HG03575 (cell line): ENCODE measurements around the gene SLC25A1.

Experiments
- ATAC-seq: cut with Tn5 transposase; IDR thresholded peaks from one replicate; pipeline ENCODE4 v1.9.1; 2021; ENCODE audit not compliant: unreplicated experiment, insufficient number of reproducible peaks, low FRiP score; ENCODE audit errors: extremely low read depth

The SLC25A1 gene

DNA sequence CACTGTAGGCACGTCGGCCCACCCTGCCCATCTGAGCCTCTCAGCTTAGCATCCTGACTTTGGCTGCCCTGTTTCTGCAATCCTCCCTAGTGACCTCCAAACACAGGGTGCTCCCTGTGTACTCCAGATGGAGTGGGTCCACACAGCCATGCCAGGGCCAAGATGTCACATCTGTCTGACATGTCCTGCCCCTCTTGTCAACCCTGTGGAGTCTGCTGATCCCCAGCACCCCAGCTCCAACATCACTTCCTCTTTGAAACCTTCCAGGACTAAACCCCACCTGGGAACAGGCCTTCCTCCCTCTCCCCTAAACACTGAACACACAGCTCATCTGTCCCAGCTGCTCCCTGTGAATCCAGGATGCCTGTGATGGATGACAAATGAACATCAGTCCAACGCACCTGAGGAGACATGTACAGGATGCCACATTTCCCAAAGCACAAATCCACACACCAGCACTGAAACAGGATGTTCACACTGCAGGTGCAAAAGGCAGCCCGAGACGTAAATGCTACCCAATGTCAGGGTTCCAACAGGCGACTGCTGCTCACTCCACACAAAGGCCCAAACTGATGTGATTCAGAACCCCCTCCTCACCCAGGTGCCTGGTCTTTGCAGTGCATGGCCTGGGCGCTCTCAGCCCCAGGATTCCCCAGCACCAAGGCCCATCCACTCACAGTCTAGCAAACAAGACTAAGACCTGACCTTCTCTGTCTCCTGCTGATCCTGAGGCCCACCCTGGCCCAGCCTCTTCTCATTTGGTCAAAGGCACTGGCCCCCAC, 49.4 kb downstream of the SLC25A1 start:
- ATAC-seq: no peak

GRCh38 chr22:19128009-19128401, 50.5 kb downstream of the SLC25A1 start:
- no peak for ATAC-seq

GRCh38 chr22:19127329-19128008, 51.1 kb downstream of the SLC25A1 start:
- no peak for ATAC-seq

DNA sequence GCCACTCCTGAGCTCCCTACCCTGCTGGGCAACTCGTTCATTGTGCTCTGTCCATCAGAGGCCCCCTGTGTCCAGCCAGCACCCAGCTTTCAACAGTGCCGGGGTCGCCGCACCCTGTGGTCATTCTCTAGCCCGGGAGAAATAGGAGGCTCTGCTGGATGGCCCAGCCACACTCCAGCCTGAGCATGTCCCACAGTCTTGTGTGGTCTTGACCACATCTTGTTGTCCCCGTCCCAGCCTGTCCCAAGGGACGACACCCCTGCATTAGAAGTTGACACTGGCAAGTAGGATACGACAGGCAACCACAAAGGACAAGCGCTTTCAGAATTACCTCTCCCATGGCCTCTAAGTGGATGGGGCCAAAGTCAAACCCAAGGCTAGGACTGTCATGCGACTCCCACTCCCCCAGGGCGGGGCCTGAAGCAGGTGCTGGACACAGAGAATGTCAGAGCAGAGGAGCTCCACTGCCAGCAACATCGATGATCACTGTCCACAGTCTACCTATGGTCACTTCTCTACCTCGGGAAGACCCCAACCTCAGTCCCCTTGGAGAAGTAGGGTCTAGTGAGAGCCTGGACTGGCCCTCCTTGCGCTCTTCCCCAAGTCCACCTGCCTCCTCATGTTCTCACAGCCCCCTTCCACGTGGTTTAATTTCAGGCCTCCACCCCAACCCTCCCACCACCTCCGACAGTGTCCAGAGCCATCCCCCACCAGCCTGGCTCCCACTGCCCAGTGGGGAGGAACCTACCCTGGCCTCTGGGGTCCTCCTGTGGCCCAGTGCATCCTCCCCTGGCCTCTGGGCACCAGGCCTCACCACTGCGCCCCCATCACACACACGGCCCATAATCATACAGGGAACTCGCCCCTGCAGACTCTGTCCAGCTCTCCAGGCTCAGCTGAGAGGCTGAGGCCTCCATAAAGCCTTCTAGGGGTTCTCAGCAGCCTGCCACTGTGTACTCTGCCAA, 51.9 kb downstream of the SLC25A1 start:
- ATAC-seq: no peak
